GM23338 (cell line): Measurements from ENCODE around the gene OTUD7B. TPM values are rescaled to one million over a fixed set of nuclear protein-coding genes. Genes with fewer than 3 reads are reported as not detected.

Experiments used
- ATAC-seq: fragments of 200-7000 bp; cut with Tn5 transposase; 3 replicates; pipeline ENCODE4 v1.9.1; 2020
- DNase-seq: peaks from one replicate; pipeline ENCODE4 v3.0.0-alpha.2; 2015; ENCODE audit warnings: low spot score
- H2AFZ ChIP-seq: fragments of 200-600 bp; sonication (generic); 2 replicates; pipeline ENCODE4 v1.8.0; 2016; ENCODE audit warnings: antibody characterized with exemption, mild to moderate bottlenecking, moderate library complexity
- H3F3A ChIP-seq: fragments of 200-600 bp; sonication (generic); replicated peaks from 2 replicates; pipeline ENCODE4 v1.8.0; 2017; ENCODE audit warnings: antibody characterized with exemption, mixed run types, low read depth
- H3K27ac ChIP-seq: fragments of 200-600 bp; sonication (generic); 2 replicates; pipeline ENCODE4 v1.6.1; 2016; ENCODE audit warnings: low read depth
- H3K27me3 ChIP-seq: fragments of 200-600 bp; sonication (generic); 2 replicates; pipeline ENCODE4 v1.8.0; 2016; ENCODE audit warnings: mild to moderate bottlenecking, mixed run types, moderate library complexity; ENCODE audit not compliant: insufficient read depth
- H3K36me3 ChIP-seq: fragments of 200-600 bp; sonication (generic); 2 replicates; pipeline ENCODE4 v1.8.0; 2016; ENCODE audit warnings: mild to moderate bottlenecking; ENCODE audit not compliant: insufficient read depth
- H3K4me1 ChIP-seq: fragments of 200-600 bp; sonication (generic); 2 replicates; pipeline ENCODE4 v1.8.0; 2016; ENCODE audit warnings: mild to moderate bottlenecking, moderate library complexity; ENCODE audit not compliant: insufficient read depth
- H3K4me2 ChIP-seq: fragments of 200-600 bp; sonication (generic); 2 replicates; pipeline ENCODE4 v1.7.1; 2017; ENCODE audit warnings: mixed run types
- H3K4me3 ChIP-seq: fragments of 200-600 bp; sonication (generic); 2 replicates; pipeline ENCODE4 v1.6.1; 2016; ENCODE audit warnings: mixed run types
- H3K79me2 ChIP-seq: fragments of 200-600 bp; sonication (generic); replicated peaks from 2 replicates; pipeline ENCODE4 v1.8.0; 2017; ENCODE audit warnings: mild to moderate bottlenecking; ENCODE audit not compliant: insufficient read depth
- H3K9me2 ChIP-seq: fragments of 200-600 bp; sonication (generic); 2 replicates; pipeline ENCODE4 v1.8.0; 2017; ENCODE audit not compliant: insufficient read depth
- H4K20me1 ChIP-seq: fragments of 200-600 bp; sonication (generic); replicated peaks from 2 replicates; pipeline ENCODE4 v1.8.0; 2017; ENCODE audit warnings: mild to moderate bottlenecking; ENCODE audit not compliant: insufficient read depth
- H3K27ac Mint-ChIP-seq: 2 replicates; pipeline ENCODE4 v1.8.0; 2020; ENCODE audit warnings: inconsistent platforms, mild to moderate bottlenecking, moderate library complexity, mixed read lengths
- H3K27me3 Mint-ChIP-seq: 3 replicates; pipeline ENCODE4 v1.8.0; 2022; ENCODE audit warnings: low read depth, mild to moderate bottlenecking, moderate library complexity, mixed read lengths, inconsistent platforms; ENCODE audit not compliant: insufficient read depth, poor library complexity
- H3K36me3 Mint-ChIP-seq: 3 replicates; pipeline ENCODE4 v1.8.0; 2021; ENCODE audit warnings: low read depth, mild to moderate bottlenecking, inconsistent platforms, moderate library complexity, mixed read lengths
- H3K4me1 Mint-ChIP-seq: 3 replicates; pipeline ENCODE4 v1.8.0; 2020; ENCODE audit warnings: mild to moderate bottlenecking, inconsistent platforms, mixed read lengths
- H3K4me3 Mint-ChIP-seq: 3 replicates; pipeline ENCODE4 v1.8.0; 2021; ENCODE audit warnings: moderate library complexity, mild to moderate bottlenecking, inconsistent platforms, mixed read lengths
- H3K9me3 Mint-ChIP-seq: 3 replicates; pipeline ENCODE4 v1.8.0; 2020; ENCODE audit warnings: moderate library complexity, mild to moderate bottlenecking, inconsistent platforms, mixed read lengths
- CTCF ChIP-seq, 2 experiments: fragments of 200-600 bp in 1 of 2; sonication (generic) in 1 of 2; conservative IDR thresholded peaks; 2 replicates each; pipeline versions ENCODE4 v1.5.1 to v1.6.1; 2016 to 2017; ENCODE audit warnings: antibody characterized with exemption in 2 of 2, low read depth in 2 of 2, mild to moderate bottlenecking in 2 of 2, moderate library complexity in 1 of 2
- ETS1 ChIP-seq: IDR thresholded peaks from 2 replicates; pipeline ENCODE4 v1.6.1; 2016; ENCODE audit warnings: antibody characterized with exemption
- EZH2 ChIP-seq: fragments of 200-600 bp; sonication (generic); IDR thresholded peaks from one replicate; pipeline ENCODE4 v1.8.0; 2017; ENCODE audit warnings: antibody characterized with exemption, mild to moderate bottlenecking, low read depth; ENCODE audit not compliant: unreplicated experiment
- EZH2phosphoT487 ChIP-seq: fragments of 200-600 bp; sonication (generic); IDR thresholded peaks from one replicate; pipeline ENCODE4 v1.8.1; 2018; ENCODE audit warnings: antibody characterized with exemption; ENCODE audit not compliant: unreplicated experiment
- NANOG ChIP-seq: IDR thresholded peaks from 2 replicates; pipeline ENCODE4 v1.6.1; 2016; ENCODE audit warnings: antibody characterized with exemption, borderline replicate concordance
- ZNF331 ChIP-seq: fragments of 250-450 bp; sonication (Bioruptor Pico); IDR thresholded peaks from 2 replicates; pipeline ENCODE4 v1.5.0; 2020; ENCODE audit warnings: low read depth, mild to moderate bottlenecking, moderate library complexity
- ZNF462 ChIP-seq: fragments of 250-450 bp; sonication (Bioruptor Pico); IDR thresholded peaks from 2 replicates; pipeline ENCODE4 v1.5.0; 2020; ENCODE audit warnings: mild to moderate bottlenecking, moderate library complexity
- polyA plus RNA-seq: library from polyadenylated mRNA; unstranded; fragments of >200 nt; fragmentation: Nextera tagmentation; extraction: Ambion mirVana; gene quantifications from 2 replicates; pipeline ENCODE4 v1.2.1, GENCODE V29; 2016
- total RNA-seq: library from RNA; depleted of rRNA; stranded (reverse); fragments of >200 nt; shearing (Covaris generic); gene quantifications from 2 replicates; pipeline ENCODE4 v1.2.3, GENCODE V29; 2014
- TF ChIP-seq, protein P1 (sequence below): IDR thresholded peaks from one replicate; pipeline ENCODE4 v1.6.1; 2018; ENCODE audit warnings: antibody characterized with exemption; ENCODE audit not compliant: unreplicated experiment

Gene OTUD7B
- total and polyA plus RNA-seq, 2 experiments from 2014 or later = 3.7 to 9.9 TPM

- Histone ChIP-seq H4K20me1 (no peaks in the 10 kb centered on the region; the same call in 1 of the 2 replicates), H3K27me3 (no peaks in the 10 kb centered on the region), H3K9me2 (no peaks in the 10 kb centered on the region), H3F3A (0 out of 2 replicates have a peak, but pooled peaks cover 2% of the 10 kb centered on the region), H3K4me3 (no peak overlapping the region), H3K36me3 (peaks cover 21% of the 10 kb centered on the region), H3K4me2 (no peak overlapping the region), H3K27ac (no peak overlapping the region), H3K4me1 (no peaks in the 10 kb centered on the region), H3K79me2 (no peaks in the 10 kb centered on the region), H2AFZ (no peak overlapping the region)
- Mint-ChIP-seq H3K9me3 (no peaks in the 10 kb centered on the region), H3K4me1 (no peaks in the 10 kb centered on the region), H3K4me3 (no peak overlapping the region), H3K27ac (no peak overlapping the region), H3K27me3 (no peaks in the 10 kb centered on the region), H3K36me3 (peaks cover 41% of the 10 kb centered on the region)
- no peak for DNase-seq
- no peak for ATAC-seq
- no peak for TF ChIP-seq ETS1
- no peak for TF ChIP-seq EZH2
- TF ChIP-seq, protein P1, sequence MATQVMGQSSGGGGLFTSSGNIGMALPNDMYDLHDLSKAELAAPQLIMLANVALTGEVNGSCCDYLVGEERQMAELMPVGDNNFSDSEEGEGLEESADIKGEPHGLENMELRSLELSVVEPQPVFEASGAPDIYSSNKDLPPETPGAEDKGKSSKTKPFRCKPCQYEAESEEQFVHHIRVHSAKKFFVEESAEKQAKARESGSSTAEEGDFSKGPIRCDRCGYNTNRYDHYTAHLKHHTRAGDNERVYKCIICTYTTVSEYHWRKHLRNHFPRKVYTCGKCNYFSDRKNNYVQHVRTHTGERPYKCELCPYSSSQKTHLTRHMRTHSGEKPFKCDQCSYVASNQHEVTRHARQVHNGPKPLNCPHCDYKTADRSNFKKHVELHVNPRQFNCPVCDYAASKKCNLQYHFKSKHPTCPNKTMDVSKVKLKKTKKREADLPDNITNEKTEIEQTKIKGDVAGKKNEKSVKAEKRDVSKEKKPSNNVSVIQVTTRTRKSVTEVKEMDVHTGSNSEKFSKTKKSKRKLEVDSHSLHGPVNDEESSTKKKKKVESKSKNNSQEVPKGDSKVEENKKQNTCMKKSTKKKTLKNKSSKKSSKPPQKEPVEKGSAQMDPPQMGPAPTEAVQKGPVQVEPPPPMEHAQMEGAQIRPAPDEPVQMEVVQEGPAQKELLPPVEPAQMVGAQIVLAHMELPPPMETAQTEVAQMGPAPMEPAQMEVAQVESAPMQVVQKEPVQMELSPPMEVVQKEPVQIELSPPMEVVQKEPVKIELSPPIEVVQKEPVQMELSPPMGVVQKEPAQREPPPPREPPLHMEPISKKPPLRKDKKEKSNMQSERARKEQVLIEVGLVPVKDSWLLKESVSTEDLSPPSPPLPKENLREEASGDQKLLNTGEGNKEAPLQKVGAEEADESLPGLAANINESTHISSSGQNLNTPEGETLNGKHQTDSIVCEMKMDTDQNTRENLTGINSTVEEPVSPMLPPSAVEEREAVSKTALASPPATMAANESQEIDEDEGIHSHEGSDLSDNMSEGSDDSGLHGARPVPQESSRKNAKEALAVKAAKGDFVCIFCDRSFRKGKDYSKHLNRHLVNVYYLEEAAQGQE = no peak
These were observed 42.9 kb downstream of the OTUD7B start for GRCh38 chr1:149967646-149968045.

DNA sequence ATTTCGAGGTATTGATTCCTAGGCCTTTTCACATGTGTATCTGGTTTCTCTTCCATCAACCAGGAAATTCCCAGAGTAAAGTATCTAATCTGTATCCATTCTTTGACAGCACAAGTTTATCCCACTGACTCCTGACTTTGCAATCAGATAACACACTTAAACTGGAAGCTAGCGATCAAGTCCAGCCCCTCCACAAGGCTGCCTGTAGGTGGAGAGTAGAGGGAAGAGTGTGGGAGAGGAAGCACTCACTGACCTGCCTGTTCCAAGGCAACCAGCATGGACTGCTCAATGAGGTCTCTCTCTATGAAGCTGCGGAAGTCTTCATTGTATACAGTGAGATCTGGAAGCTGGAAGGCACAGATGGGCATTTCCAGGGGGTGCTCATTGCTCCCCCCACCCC, 43.5 kb downstream of the OTUD7B start:
- Mint-ChIP-seq H3K4me3 (no peak overlapping the region), H3K9me3 (no peaks in the 10 kb centered on the region), H3K36me3 (peaks cover 41% of the 10 kb centered on the region), H3K27me3 (no peaks in the 10 kb centered on the region), H3K4me1 (no peaks in the 10 kb centered on the region), H3K27ac (no peak overlapping the region)
- DNase-seq = no peak
- Histone ChIP-seq H3K27me3 (no peaks in the 10 kb centered on the region), H3K79me2 (no peaks in the 10 kb centered on the region), H2AFZ (no peak overlapping the region), H3K4me2 (no peak overlapping the region), H3K36me3 (peaks cover 21% of the 10 kb centered on the region), H3K9me2 (no peaks in the 10 kb centered on the region), H3K4me3 (no peak overlapping the region), H3F3A (0 out of 2 replicates have a peak, but pooled peaks cover 2% of the 10 kb centered on the region), H4K20me1 (no peaks in the 10 kb centered on the region; the same call in 1 of the 2 replicates), H3K27ac (no peak overlapping the region), H3K4me1 (no peaks in the 10 kb centered on the region)
- TF ChIP-seq CTCF (conservative IDR thresholded peaks at IDR 0.05; ENCODE audit: low read depth in 2 of 2) (no peak), NANOG (no peak), EZH2phosphoT487 (no peak), ZNF331 (CRISPR knock-in tag) (no peak), ZNF462 (CRISPR knock-in tag) (no peak)
- ATAC-seq = no peak; the same call in 2 of the 3 replicates
